ENCODE results near the gene VHLL. TPM values are rescaled to one million over a fixed set of nuclear protein-coding genes. Genes with fewer than 3 reads are reported as not detected.
"Not testable (repeated sequence)": the region's sequence is repeated elsewhere in the genome, so short reads cannot be mapped to it uniquely, and the experiment has no call there.

The VHLL gene
- total and polyA plus RNA-seq, 2 experiments from 2014 or later = not detected

- Histone ChIP-seq H3K27ac (peak overlapping the region; percentile 49), H4K20me1 (ENCODE audit: insufficient read depth, poor library complexity, severe bottlenecking) (peaks cover 9% of the 10 kb centered on the region), H2AFZ (peak overlapping the region; percentile 34), H3K36me3 (replicated peaks; ENCODE audit: insufficient read depth, low read depth) (no peaks in the 10 kb centered on the region), H3K9me2 (replicated peaks; ENCODE audit: insufficient read depth) (no peaks in the 10 kb centered on the region), H3K4me3 (peak overlapping the region; percentile 52), H3K9me3 (ENCODE audit: low read depth) (no peaks in the 10 kb centered on the region), H3K4me2 (peak overlapping the region; percentile 79), H3K4me1 (ENCODE audit: insufficient read depth) (peaks cover 7% of the 10 kb centered on the region), H3K79me2 (peaks cover 37% of the 10 kb centered on the region), H3K27me3 (no peaks in the 10 kb centered on the region)
- DNase-seq (ENCODE audit: low spot score) = no peak
- 0% methylated on average over 12 of the region's 14 CpGs for WGBS (ENCODE audit: low lambda C conversion rate, missing lambda C conversion rate)
- TF ChIP-seq CTCF (IDR thresholded peaks at IDR 0.05; ENCODE audit: poor library complexity) (no peak), EZH2 (IDR thresholded peaks at IDR 0.05; ENCODE audit: borderline replicate concordance) (no peak), EZH2phosphoT487 (IDR thresholded peaks at IDR 0.05; ENCODE audit: low read depth, severe bottlenecking, unreplicated experiment) (no peak)
These were observed 38.7 kb upstream of the VHLL start for GRCh38 chr1:156337888-156338179.

- DNase-seq (ENCODE audit: low spot score) = no peak
- Histone ChIP-seq H3K4me2 (peak overlapping the region; percentile 79), H4K20me1 (ENCODE audit: insufficient read depth, poor library complexity, severe bottlenecking) (peaks cover 9% of the 10 kb centered on the region), H3K27ac (peak overlapping the region; percentile 49), H3K36me3 (replicated peaks; ENCODE audit: insufficient read depth, low read depth) (peaks cover 4% of the 10 kb centered on the region), H3K9me2 (replicated peaks; ENCODE audit: insufficient read depth) (no peaks in the 10 kb centered on the region), H3K79me2 (peaks cover 43% of the 10 kb centered on the region), H3K9me3 (ENCODE audit: low read depth) (no peaks in the 10 kb centered on the region), H3K4me1 (ENCODE audit: insufficient read depth) (peaks cover 7% of the 10 kb centered on the region), H3K27me3 (no peaks in the 10 kb centered on the region), H3K4me3 (peak overlapping the region; percentile 52), H2AFZ (peak overlapping the region; percentile 34)
- WGBS (ENCODE audit: low lambda C conversion rate, missing lambda C conversion rate) = 29% methylated on average over 34 of the region's 34 CpGs
- TF ChIP-seq EZH2phosphoT487 (IDR thresholded peaks at IDR 0.05; ENCODE audit: low read depth, severe bottlenecking, unreplicated experiment) (no peak), EZH2 (IDR thresholded peaks at IDR 0.05; ENCODE audit: borderline replicate concordance) (no peak), CTCF (IDR thresholded peaks at IDR 0.05; ENCODE audit: poor library complexity) (no peak)
These were observed 38.2 kb upstream of the VHLL start for GRCh38 chr1:156337052-156337887.

- H3K4me3 ChIP-seq = no peak overlapping the region
- TF ChIP-seq CTCF (IDR thresholded peaks at IDR 0.05; ENCODE audit: poor library complexity) = peak; percentile 18
- no peak for TF ChIP-seq EZH2 (IDR thresholded peaks at IDR 0.05; ENCODE audit: borderline replicate concordance)
- peaks cover 4% of the 10 kb centered on the region for H3K36me3 ChIP-seq (replicated peaks; ENCODE audit: insufficient read depth, low read depth)
- H3K27ac ChIP-seq = no peak overlapping the region
- peak overlapping the region; percentile 79 for H3K4me2 ChIP-seq
- DNase-seq (ENCODE audit: low spot score) = no peak
- WGBS (ENCODE audit: low lambda C conversion rate, missing lambda C conversion rate) = 75% methylated on average over 4 of the region's 4 CpGs
- H3K9me3 ChIP-seq (ENCODE audit: low read depth) = no peaks in the 10 kb centered on the region
- H2AFZ ChIP-seq = no peak overlapping the region
- H4K20me1 ChIP-seq (ENCODE audit: insufficient read depth, poor library complexity, severe bottlenecking) = peaks cover 9% of the 10 kb centered on the region
- peaks cover 7% of the 10 kb centered on the region for H3K4me1 ChIP-seq (ENCODE audit: insufficient read depth)
- H3K79me2 ChIP-seq = peaks cover 45% of the 10 kb centered on the region
- no peaks in the 10 kb centered on the region for H3K9me2 ChIP-seq (replicated peaks; ENCODE audit: insufficient read depth)
- H3K27me3 ChIP-seq = no peaks in the 10 kb centered on the region
These were observed 37.1 kb upstream of the VHLL start for GRCh38 chr1:156336242-156336641.

- H3K4me3 ChIP-seq; H4K20me1 ChIP-seq (ENCODE audit: insufficient read depth, poor library complexity, severe bottlenecking); H2AFZ ChIP-seq; H3K27ac ChIP-seq; H3K79me2 ChIP-seq; H3K27me3 ChIP-seq; DNase-seq (ENCODE audit: low spot score); H3K9me2 ChIP-seq (replicated peaks; ENCODE audit: insufficient read depth); H3K4me1 ChIP-seq (ENCODE audit: insufficient read depth); H3K9me3 ChIP-seq (ENCODE audit: low read depth); H3K4me2 ChIP-seq; H3K36me3 ChIP-seq (replicated peaks; ENCODE audit: insufficient read depth, low read depth): not testable (repeated sequence)
- WGBS (ENCODE audit: low lambda C conversion rate, missing lambda C conversion rate) = 99% methylated on average over 9 of the region's 9 CpGs
These were observed 24.1 kb upstream of the VHLL start for GRCh38 chr1:156323179-156323578.
